NCI-H524 (cell line): Measurements from ENCODE around the gene RPS19BP1.

Experiments
- DNase-seq, 2 experiments: peaks; one replicate each; lab custom pipeline; 2025; lab: John Stamatoyannopoulos, UW

Gene RPS19BP1

DNA sequence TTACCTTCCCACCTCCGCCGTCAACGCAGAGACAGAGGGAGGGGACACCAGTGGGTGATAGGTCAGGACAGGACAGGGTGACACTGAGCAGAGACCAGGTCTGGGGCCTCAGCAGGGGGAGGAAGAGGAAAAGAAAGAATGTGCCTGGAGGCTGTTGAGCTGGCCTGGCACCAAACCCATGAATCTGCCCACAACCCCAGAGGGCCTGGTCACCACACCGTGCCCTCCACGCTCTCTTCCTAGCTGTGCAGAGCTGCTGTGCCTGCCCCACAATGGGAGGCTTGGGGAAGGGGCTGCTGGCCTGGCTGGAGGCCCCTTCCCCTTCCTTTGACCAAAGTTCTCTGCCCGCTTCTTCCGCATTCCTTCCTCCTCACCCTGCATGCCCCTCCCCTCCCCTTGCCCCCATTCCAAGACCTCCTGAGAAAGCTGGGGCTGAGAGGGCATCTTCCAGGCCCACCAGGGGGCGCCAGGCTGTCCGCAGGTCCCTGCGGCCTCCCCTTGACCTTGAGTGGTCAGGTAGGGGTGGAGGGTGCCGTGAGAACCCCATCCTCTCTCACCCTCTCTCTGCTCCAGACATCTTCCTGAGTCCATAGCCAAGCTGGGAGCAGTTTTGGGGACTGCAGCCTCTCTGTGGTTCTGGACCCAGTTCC is 27.0 kb upstream of the RPS19BP1 start:
- DNase-seq, result no peak

DNA sequence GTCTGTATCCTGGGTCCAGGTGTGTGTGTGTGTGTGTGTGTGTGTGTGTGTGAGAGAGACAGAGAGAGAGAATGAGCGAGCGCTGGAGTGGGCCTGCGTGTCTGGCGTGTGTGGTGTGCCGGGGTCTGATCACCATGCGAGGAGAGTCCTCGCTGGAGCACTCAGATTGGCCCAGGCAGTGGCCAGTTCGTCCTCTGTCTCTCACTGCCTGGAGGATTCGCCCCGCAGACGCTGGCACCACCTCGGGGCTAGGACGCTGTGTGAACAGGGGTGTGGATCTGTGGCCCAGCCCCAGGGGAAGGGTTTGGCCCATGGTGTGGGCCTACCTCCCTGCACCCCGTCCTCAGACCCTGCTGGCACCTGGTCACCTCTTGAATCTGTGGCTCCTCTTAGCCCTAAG is 26.4 kb upstream of the RPS19BP1 start:
- no peak for DNase-seq

DNA sequence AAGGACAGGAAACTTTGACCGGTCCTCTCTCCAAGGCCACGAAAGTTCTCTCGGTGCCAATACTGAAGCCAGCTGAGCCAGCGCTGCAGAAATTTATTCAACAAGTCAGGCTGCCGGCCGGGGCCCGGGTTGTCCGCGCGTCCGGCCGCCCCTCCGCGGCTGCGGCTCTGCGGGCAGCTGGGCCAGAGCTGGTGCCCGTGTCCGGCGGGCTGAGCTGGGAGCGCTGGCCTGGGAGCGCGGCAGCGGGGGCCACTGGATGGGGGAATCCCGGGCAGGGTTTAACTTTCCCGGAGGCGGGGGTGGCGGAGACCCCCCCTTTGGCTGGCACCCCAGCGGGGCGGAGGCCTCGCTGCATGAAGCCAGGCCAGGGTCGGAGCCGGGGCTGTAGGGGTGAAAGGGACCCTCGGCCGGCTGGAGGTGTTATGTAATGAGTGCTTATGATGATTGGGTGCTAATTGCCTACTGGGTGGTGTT is 25.7 kb upstream of the RPS19BP1 start:
- DNase-seq, result no peak

DNA sequence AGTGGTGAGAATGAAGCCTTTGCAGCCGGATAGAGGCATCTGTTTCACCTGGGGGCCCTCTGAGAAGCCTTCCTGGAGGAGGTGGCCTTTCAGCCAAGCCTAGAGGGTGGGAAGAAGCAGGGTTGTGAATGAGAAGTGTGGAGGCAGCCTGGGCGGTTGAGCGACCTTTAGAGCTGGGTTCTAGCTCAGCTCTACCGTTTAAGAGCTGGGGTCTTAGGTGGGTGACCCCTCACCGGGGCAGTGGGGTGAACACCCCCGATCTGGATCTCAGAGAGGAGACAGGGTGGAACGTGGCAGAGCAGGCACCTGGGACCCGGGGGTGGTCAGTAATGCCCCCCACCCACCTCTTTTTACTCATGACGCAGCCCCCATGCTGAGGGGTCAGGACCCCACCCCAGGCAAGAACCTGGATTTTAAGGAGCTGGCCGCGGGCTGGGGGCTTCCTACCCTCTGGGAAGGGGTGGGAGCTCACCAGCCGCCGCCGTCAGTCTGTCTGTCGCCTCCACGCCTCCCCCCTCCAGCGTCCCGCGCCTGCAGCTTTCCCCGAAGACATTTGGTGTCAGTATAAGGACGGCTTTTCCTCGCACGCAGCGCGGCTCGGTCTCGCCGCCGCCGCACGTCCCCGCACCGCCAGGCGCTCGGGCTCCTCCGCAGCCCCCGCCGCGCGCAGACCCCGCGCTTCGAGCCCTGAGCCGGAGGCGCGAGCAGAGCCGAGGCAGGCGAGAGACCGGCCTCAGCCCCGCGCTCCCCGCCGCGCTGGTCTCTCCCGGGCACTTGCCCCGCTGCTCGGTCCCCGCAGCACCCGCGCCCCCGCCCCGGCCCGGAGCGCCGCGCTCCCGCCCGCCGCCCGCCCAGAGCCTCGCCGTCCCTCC is 24.7 kb upstream of the RPS19BP1 start:
- DNase-seq, result peak in 1 of 2 experiments; percentile 55

DNA sequence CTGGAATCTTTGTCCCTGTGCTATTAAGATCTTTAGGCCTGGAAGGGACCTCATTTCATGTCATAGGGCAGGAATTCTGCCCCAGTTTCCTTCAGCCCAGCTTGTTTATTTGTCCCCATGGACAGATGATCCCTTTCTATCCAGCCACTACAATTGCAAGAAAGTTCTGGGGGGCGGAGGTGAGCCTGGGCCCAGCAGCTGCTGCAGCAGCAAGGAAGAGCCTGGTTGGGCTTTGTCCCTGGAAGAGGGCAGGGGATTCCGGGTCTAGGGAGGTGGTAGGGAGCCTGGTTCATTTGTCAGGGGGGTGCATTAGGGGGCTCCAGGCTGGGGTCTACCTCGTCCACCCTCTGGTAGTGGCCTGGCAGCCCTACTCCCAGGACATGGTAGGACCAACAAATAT is 21.6 kb upstream of the RPS19BP1 start:
- no peak for DNase-seq

DNA sequence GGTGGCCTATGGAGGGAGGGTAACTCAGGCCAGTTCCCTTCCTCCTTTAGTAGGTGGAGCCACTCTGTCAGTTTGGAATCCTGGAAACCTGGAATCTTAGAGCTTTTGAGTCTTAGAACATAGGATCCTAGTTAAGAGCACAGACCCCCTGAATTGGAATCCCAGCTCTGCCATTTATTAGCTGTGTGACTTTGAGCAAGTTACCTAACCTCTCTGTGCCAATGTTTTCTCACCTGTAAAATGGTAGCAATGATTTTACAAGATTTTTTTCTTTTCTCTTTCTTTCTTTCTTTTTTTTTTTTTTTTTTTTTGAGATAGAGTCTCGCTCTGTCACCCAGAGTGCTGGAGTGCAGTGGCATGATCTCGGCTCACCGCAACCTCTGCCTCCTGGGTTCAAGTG is 20.9 kb upstream of the RPS19BP1 start:
- no peak for DNase-seq

DNA sequence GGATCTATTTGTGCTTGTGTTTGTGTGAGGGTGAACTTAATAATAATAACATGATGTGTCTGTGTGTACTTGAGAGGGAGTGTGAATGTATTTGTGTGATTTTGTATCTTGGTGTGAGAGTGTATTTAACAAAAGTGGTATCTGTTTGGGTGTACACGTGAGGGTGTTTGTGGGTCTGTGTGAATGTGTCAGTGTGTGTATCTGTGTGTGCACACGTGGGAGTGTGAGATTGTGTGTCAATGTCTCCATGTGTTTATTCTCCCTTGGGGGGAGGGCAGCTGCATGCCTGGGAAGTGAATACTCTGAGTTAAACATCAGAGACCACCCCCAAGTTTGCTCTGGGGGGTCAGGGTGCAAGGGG is 15.0 kb upstream of the RPS19BP1 start:
- no peak for DNase-seq

DNA sequence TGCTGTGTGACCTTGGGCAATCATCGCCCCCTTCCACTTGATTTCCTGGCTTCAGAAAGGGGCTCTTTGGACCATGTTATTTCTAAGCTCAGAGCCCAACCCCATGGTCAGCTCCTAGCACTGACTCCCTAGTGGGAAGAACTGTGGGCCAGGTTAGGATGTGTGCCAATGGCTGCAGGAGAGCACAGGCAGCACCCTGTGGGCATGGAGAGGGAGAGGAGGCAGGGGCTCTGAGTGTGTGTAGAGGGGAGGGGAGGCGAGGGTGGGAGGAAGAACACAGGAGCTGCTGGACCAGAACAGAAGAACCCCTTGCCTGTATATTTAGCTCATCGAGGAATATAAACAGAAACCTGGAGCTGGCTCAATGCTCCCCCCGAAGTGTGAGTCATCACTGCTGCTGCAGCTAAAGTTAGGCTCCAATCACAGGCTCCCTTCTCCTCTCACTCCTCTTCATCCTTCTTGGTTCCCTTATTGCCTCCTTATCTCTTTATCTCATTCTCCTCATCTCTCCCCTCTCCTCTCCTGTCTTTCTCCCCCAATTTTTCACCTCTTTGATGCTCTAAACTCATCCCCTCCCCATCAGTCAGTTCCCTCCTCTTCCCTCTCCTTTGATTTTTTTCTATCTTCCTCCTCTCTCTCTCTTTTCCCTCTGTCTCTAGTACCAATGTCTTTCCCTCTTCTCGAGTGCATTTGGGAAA is 14.5 kb upstream of the RPS19BP1 start:
- DNase-seq, result no peak

DNA sequence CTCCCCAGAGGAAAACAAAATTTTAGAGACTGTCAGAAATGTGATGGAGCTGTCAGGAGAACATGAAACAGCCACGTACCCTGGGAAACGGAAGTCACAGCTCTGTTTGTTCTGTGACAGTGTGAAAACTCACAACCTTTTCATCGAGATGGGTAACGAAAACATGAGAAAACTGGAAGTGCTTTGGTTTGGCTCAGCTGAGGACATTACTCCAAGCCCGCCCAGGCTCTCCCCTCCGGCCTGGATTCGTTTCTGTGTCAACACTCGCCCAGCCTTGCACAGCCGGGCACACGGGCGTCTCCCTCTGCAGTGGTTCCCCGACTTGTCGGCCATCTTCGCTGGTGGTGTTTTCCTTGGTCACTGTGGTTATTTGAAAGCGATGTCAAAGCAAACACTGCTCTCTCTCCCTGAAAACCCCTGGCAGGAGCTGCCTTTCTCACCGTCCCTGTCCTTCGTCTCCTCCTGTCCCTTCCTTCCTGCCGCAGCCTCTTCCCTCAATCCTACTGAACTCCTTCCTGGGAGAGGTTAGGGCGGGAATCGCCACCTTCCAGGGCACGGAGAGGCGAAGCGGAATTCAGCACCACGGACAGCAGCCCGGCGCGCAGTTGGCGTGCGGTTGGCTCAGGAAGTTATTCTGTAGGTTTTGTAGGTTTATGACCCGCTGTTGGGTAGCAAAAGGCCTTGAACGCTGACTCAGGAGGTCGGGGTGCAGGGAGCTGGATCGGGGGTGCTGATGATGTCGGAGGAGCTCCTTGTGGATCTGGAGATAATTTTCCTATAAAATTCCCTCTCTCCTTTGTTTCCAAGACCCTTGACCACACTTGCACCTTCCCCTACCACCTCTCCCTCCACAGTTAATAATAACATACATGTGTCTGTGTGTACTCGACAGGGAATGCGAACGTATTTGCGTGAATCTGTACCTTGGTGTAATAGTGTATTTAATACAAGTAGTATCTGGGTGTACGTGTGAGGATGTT is 13.1 kb upstream of the RPS19BP1 start:
- no peak for DNase-seq

DNA sequence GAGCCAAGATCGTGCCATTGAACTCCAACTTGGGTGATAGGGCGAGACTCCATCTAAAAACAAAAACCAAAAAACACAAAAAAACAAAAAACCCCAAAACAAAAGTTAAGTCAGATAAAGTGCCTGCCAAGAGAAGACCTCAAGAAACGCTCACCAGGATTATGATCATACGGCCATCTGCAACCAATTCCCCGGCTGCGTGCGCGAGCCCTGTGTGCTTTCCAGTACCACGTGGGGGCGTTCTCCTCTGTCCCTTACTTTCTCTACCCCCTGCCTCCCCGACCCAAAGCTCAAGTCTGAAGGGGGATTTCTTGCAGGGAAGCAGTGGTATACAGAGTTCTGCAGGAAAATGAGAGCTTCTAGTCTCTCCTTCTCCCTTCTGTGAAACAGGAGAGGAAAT is 10.5 kb upstream of the RPS19BP1 start:
- peak; percentile 77 to 88 for DNase-seq

DNA sequence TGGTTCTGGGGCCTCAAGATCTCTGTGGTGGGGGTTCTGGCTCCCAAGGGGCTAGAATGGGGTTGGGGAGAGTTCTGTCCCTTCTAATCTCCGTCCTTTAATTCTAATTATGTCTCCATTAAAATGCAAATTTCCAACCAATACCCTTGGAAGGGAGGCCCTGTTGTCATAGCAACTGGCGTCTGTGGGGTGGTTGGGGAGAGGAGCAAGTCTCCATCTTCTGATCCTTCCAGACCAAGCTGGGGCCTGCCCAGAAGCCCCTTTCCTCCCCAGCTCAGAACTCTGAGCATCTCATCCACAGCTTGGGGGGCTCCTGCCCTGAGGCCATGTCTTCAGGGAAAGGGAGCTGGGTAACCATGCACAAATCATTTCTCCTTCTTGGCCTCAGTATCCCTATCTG is 5.4 kb upstream of the RPS19BP1 start:
- no peak for DNase-seq

DNA sequence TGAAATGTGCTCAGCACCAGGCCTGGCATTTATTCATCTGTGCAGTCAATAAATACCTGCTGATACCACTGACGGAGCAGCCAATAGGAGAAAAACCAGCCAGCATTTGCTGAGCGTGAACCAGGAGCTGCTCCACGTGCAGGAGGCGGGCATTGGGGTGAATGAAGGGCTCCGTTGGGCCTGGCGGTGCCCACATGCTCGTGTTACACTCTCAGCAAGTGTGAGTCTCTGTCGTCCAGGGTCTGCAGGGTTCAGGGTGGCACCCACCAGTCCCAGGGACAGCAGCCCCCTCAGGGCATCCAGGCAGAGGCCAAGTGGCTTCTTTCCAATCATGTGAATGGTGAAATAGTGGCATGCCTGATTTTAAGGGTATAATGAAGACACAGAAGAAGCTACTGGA is 4.2 kb upstream of the RPS19BP1 start:
- DNase-seq, result no peak

DNA sequence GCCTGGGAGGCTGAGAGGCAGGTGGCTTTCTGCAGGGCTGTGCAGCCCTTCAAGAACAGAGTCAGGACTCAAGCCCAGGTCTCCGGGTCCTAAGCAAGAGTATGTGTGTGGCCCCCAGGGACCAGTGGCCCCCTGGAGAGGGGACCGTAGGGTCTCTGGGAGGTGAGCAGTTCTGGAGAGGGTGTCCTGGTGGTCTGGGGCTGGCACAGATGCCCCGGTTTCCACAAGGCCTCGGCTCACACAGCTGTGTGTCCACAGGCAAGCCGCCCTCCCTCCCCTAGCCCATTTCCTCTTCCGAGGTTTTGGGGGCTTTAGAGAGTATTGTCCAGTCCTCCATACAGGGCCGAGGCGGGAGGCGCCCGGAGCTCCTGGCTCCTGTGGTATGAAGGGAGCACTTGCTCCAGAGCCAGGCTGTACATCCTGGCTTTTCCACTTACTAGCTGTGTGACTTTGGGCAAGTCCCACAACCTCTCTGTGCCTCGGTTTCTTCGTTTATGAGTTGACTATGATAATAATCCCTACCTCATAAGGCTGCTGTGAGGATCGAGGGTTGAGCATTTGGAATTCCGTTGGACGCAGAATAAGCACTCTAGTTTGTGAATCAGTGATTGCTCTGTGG is 3.4 kb upstream of the RPS19BP1 start:
- DNase-seq, result no peak

DNA sequence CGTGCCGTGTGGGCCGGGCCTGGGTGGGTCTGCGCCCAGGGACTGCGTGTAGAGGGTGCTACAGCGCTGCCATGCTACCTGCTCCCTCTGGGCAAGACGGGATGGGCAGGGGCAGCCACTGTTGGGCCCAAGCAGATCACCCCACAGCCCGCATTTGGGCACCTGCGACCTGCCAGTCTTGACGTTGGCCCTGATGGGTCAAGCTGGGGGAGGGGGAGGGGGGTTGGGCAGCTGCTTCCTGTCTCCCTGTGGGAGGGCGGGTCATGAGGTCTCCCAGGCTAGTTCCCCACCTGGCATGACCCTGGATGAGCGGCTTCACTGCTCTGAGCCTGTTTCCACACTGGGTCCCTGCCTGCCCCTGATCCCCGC is 2.8 kb upstream of the RPS19BP1 start:
- no peak for DNase-seq

DNA sequence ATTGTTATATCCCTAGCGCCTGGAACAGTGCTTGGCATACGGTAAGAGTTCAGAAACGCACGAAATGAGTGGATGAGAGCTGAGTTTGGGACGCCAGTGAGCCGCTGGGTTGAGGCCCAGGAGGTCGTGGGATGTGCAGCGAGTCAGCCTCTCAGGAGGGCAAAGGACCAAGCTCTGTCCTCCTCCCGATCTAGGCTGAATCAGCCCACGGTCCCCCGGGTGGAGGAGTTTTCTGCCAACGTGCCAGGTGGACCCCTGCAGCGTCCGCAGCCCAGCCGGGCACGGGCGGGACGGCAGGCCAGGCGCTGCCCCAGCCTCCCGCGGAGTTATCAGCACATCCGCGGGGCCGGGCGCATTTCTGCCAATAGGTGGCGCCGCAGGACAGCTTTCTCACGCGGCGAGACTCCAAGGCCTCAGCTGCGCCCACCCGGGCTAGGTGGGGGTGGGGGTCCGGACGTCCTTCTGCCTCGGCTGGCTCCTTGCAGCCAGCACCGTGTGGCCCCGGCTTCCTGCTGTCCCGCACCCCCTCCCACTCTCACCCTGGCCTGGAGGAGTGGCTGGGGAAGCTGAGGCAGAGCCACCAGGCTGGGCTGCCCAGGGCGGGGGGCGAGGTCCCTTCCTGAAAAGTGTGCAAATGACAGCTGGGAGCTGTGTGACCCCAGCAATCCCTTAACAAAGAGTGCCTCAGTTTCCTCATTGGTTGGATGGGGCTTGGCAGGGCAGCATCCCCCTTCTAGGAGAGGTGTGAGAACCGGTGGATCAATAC is 2.2 kb upstream of the RPS19BP1 start:
- DNase-seq, result peak; percentile 42 to 79

DNA sequence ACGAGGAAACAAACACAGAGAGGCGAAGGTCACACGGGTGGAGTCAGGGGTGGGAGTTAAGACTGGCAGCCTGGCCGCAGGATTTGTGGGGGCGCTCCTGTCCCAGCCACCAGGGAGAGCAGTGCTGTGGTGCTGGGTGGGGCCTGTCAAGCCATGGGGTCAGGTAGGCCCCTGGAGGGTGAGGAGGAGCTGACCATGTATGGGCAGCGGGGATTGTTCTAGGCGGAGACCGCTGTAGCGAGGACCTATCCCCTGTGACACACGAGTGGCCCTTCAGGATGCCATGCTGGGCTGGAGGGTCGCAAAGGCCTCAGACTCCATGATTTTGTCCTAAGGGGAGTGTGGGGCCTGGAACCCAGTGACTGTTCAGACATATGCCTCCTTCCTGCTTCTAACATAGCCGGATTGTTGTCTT is 1.6 kb upstream of the RPS19BP1 start:
- DNase-seq, result peak in 1 of 2 experiments; percentile 28

DNA sequence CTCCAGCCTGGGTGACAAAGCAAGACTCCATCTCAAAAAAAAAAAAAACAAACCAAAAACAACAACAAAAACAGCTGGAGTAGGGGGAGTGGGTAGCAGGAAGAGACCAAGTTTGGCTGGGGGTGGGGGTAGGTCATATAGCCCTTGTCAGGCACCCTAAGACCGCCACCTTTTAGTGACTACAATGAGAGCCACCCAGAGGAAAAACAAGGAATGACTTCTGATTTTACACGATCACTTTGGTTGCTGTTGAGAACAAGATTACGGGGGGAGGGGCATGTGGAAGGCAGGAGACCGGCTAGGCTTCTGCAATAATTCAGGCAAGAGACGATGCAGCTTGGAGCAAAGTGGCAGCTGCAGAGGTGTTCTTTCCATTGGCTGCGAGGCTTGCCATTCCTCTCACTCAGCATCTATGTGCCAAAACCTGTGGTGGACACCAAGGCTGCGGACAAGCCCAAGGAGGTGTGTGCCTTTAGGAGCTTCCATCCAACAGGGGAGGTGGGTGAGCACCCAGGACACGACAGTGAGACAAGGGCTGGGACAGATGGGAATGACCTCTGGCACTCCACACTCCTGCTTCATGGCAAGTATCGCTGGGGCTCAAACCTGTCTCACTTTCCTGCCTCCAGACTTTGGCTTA is 1.7 kb downstream of the RPS19BP1 start:
- DNase-seq, result peak; percentile 35 to 67

DNA sequence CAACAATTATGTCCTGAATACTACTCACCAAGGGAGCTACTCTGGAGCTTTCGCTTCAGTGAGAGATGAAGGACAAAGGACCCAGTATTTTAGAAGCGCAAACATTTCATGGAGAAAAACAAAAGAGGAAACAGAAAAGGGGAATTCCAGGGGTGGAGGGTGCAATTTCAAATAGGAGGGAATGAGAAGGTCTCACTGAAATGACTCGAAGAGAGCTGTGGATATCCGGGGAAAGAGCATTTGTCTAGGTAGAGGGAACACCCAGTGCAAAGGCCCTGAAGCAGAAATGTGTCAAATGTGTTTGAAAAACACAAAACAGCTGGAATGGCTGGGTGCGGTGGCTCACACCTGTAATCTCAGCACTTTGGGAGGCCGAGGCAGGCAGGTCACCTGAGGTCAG is 2.4 kb downstream of the RPS19BP1 start:
- no peak for DNase-seq

DNA sequence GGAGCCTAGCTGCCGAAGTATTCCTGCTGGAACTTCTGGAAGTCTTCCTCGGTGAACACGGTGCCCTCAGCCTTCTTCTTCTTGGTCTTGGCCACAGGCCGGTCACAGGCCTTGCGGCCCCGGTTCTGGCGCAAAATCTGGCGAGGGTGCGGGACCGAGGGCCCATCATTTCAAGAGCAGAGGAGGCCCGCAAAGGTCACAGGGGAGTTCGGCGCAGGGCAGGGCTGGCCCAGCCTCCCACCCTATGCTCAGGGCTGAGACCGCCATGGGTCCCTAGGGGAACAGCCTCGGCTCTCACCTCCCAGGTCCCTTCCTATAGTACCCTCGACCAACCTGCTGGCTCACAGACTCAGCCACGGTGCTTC is 3.1 kb downstream of the RPS19BP1 start:
- DNase-seq, result no peak
